K562 (cell line): ENCODE data around the gene HRAS. TPM values are rescaled to one million over a fixed set of nuclear protein-coding genes. Genes with fewer than 3 reads are reported as not detected.

Experiments used
- ERF ChIP-seq: fragments of 450-650 bp; formaldehyde crosslinking; IDR thresholded peaks from 2 replicates; pipeline ENCODE4 v1.4.0; 2020; ENCODE audit warnings: mild to moderate bottlenecking, mixed read lengths
- HNRNPLL ChIP-seq: fragments of 200-400 bp; formaldehyde crosslinking; IDR thresholded peaks from 2 replicates; pipeline ENCODE4 v1.6.1; 2017; ENCODE audit warnings: low read length, low read depth, mild to moderate bottlenecking; ENCODE audit not compliant: poor library complexity, severe bottlenecking
- KAT2B ChIP-seq: IDR thresholded peaks from one replicate; pipeline ENCODE4 v1.6.1; 2012; ENCODE audit warnings: low read depth, mild to moderate bottlenecking, control low read depth, inconsistent platforms, low read length, moderate library complexity
- MNT ChIP-seq, 2 experiments: fragments of 450-650 bp; conservative IDR thresholded peaks; 2 replicates each; pipeline ENCODE4 v1.6.1; 2017; ENCODE audit warnings: mild to moderate bottlenecking in 2 of 2, moderate library complexity in 2 of 2
- OTX1 ChIP-seq: fragments of 450-650 bp; formaldehyde crosslinking; IDR thresholded peaks from 2 replicates; pipeline ENCODE4 v1.4.0; 2022; ENCODE audit warnings: mild to moderate bottlenecking
- PRPF4 ChIP-seq: fragments of 200-400 bp; formaldehyde crosslinking; IDR thresholded peaks from one replicate; pipeline ENCODE4 v1.6.1; 2017; ENCODE audit warnings: low read length, low read depth, mild to moderate bottlenecking; ENCODE audit not compliant: insufficient read depth, poor library complexity, severe bottlenecking
- RB1 ChIP-seq: fragments of 450-650 bp; IDR thresholded peaks from 2 replicates; pipeline ENCODE4 v1.6.1; 2017; ENCODE audit warnings: low read depth, mild to moderate bottlenecking
- TAF1 ChIP-seq: IDR thresholded peaks from 2 replicates; pipeline ENCODE4 v1.6.1; 2011; ENCODE audit warnings: mild to moderate bottlenecking, low read length, moderate library complexity; ENCODE audit not compliant: insufficient read depth, control insufficient read depth, severe bottlenecking; ENCODE audit errors: extremely low read depth
- TRIM28 ChIP-seq: fragments of 450-650 bp; IDR thresholded peaks from 2 replicates; pipeline ENCODE4 v1.6.1; 2017
- USF2 ChIP-seq: sonication (generic); formaldehyde crosslinking; IDR thresholded peaks from 2 replicates; pipeline ENCODE4 v1.5.0; 2020; ENCODE audit warnings: missing genetic modification reagents
- XRCC5 ChIP-seq: fragments of 200-400 bp; formaldehyde crosslinking; IDR thresholded peaks from 2 replicates; pipeline ENCODE4 v1.6.1; 2017; ENCODE audit warnings: low read depth, mild to moderate bottlenecking, low read length
- YBX1 ChIP-seq: fragments of 450-650 bp; IDR thresholded peaks from 2 replicates; pipeline ENCODE4 v1.7.1; 2016; ENCODE audit warnings: mild to moderate bottlenecking
- ZFP91 ChIP-seq: sonication (generic); formaldehyde crosslinking; IDR thresholded peaks from 2 replicates; pipeline ENCODE4 v1.8.0; 2022; ENCODE audit warnings: mild to moderate bottlenecking, missing genetic modification reagents
- ZKSCAN3 ChIP-seq: fragments of 250-450 bp; sonication (Bioruptor Pico); IDR thresholded peaks from 2 replicates; pipeline ENCODE4 v1.4.0; 2020
- ZNF717 ChIP-seq: fragments of 250-450 bp; sonication (Bioruptor Pico); IDR thresholded peaks from 2 replicates; pipeline ENCODE4 v1.5.0; 2021
- polyA plus RNA-seq, 8 experiments: library from polyadenylated mRNA; depleted of rRNA in 4 of 8; stranded (reverse) in 5 of 8; unstranded in 3 of 8; fragments of >200 nt; fragmentation: Nextera tagmentation in 2 of 8; fragmentation: Illumina TruSeq in 1 of 8; extraction: Ambion mirVana in 2 of 8; extraction: Trizol in 1 of 8; gene quantifications; 2 replicates each; pipeline versions ENCODE4 v1.2.1 to v1.2.3, GENCODE V29; 2011 to 2014; ENCODE audit warnings: inconsistent platforms in 1 of 8, missing spikeins in 1 of 8
- total RNA-seq, 7 experiments: library from RNA; depleted of rRNA in 6 of 7; stranded (reverse); fragments of >200 nt in 6 of 7; fragmentation: Illumina TruSeq in 2 of 7; extraction: Trizol in 2 of 7; gene quantifications; 2 replicates each; pipeline versions ENCODE4 v1.2.1 to v1.2.3, GENCODE V29; 2011 to 2021; ENCODE audit warnings: low replicate concordance in 1 of 7
- TF ChIP-seq, protein P1 (sequence below): fragments of 450-650 bp; IDR thresholded peaks from 2 replicates; pipeline ENCODE4 v1.6.1; 2018; ENCODE audit not compliant: partially characterized antibody
- TF ChIP-seq, protein P2 (sequence below): fragments of 250-450 bp; sonication (Bioruptor Pico); IDR thresholded peaks from 2 replicates; pipeline ENCODE4 v1.9.0; 2021; ENCODE audit warnings: mild to moderate bottlenecking, inconsistent platforms

HRAS gene
- total and polyA plus RNA-seq, 9 of the 15 experiments (the other 6 are each of a cell fraction or from before 2014, with no cell fraction given), result 2.8 to 73.5 (median 29.6) TPM

DNA sequence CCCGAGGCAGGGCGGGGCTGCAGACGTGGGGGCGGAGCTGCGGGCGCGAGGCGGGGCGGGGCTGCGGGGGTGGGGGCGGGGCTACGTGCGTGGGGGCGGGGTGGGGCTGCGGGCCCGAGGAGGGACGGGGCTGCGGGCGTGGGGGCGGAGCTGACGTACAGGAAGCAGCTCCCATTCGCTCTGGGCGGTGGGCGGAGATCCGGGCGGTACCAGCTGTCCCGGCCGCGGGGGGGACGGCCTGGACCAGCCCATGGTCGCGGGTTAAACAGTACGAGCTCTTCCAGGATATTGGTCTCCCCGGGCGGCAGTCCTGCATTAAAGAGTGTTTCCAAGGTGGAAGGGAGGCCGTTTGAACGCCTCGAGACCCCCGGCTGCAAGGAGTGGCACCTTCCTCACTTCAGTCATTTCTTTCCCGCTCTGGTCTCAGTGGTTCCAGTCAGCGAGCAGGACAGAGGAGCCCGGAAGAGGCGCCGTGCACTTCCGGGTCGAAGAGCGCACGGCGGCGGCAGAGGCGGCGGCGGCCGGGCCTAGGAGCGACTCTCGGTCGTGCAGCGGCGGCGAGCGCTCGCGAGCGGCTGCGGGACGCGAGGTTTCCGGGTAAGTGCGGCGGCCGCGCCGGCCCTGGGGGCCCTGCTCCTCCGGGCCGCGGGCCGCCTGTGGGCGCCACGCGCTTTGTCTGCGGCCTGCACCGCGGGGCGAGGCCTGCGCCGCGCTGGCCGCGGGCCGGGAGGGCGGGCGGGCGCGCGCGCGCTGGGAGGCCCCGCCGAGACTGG lies 40.8 kb upstream of the HRAS start, which contains the start of gene PHRF1 (continued):
- TF ChIP-seq ZFP91 (CRISPR knock-in tag), result no peak
- no peak for TF ChIP-seq KAT2B
- no peak for TF ChIP-seq ZNF717
- no peak for TF ChIP-seq USF2
- no peak for TF ChIP-seq PRPF4
- TF ChIP-seq, protein P1, sequence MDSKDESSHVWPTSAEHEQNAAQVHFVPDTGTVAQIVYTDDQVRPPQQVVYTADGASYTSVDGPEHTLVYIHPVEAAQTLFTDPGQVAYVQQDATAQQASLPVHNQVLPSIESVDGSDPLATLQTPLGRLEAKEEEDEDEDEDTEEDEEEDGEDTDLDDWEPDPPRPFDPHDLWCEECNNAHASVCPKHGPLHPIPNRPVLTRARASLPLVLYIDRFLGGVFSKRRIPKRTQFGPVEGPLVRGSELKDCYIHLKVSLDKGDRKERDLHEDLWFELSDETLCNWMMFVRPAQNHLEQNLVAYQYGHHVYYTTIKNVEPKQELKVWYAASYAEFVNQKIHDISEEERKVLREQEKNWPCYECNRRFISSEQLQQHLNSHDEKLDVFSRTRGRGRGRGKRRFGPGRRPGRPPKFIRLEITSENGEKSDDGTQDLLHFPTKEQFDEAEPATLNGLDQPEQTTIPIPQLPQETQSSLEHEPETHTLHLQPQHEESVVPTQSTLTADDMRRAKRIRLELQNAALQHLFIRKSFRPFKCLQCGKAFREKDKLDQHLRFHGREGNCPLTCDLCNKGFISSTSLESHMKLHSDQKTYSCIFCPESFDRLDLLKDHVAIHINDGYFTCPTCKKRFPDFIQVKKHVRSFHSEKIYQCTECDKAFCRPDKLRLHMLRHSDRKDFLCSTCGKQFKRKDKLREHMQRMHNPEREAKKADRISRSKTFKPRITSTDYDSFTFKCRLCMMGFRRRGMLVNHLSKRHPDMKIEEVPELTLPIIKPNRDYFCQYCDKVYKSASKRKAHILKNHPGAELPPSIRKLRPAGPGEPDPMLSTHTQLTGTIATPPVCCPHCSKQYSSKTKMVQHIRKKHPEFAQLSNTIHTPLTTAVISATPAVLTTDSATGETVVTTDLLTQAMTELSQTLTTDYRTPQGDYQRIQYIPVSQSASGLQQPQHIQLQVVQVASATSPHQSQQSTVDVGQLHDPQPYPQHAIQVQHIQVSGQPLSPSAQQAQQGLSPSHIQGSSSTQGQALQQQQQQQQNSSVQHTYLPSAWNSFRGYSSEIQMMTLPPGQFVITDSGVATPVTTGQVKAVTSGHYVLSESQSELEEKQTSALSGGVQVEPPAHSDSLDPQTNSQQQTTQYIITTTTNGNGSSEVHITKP, result peak; percentile 100
- TF ChIP-seq XRCC5, result no peak
- no peak for TF ChIP-seq YBX1
- TF ChIP-seq ZKSCAN3 (CRISPR knock-in tag), result no peak
- TF ChIP-seq TRIM28, result peak; percentile 61
- TF ChIP-seq HNRNPLL, result peak; percentile 25
- TF ChIP-seq TAF1, result peak; percentile 97
- TF ChIP-seq, protein P2, sequence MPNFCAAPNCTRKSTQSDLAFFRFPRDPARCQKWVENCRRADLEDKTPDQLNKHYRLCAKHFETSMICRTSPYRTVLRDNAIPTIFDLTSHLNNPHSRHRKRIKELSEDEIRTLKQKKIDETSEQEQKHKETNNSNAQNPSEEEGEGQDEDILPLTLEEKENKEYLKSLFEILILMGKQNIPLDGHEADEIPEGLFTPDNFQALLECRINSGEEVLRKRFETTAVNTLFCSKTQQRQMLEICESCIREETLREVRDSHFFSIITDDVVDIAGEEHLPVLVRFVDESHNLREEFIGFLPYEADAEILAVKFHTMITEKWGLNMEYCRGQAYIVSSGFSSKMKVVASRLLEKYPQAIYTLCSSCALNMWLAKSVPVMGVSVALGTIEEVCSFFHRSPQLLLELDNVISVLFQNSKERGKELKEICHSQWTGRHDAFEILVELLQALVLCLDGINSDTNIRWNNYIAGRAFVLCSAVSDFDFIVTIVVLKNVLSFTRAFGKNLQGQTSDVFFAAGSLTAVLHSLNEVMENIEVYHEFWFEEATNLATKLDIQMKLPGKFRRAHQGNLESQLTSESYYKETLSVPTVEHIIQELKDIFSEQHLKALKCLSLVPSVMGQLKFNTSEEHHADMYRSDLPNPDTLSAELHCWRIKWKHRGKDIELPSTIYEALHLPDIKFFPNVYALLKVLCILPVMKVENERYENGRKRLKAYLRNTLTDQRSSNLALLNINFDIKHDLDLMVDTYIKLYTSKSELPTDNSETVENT, result 0 out of 2 replicates have a peak, but pooled peaks have one; percentile 22
- TF ChIP-seq MNT (conservative IDR thresholded peaks at IDR 0.05), result peak; percentile 75 to 83
- no peak for TF ChIP-seq OTX1 (CRISPR knock-in tag)
- TF ChIP-seq ERF (CRISPR knock-in tag), result peak; percentile 70; the same call in 1 of the 2 replicates
- peak; percentile 99 for TF ChIP-seq RB1
